Measurements from ENCODE around the gene ZSWIM3.
"Not testable (repeated sequence)": the region's sequence is repeated elsewhere in the genome, so short reads cannot be mapped to it uniquely, and the experiment has no call there.

ZSWIM3 gene

GRCh38 chr20:45860560-45861220 is 3.3 kb downstream of the ZSWIM3 start:
- no peak for DNase-seq (ENCODE audit: low read depth in 2 of 2)

DNA sequence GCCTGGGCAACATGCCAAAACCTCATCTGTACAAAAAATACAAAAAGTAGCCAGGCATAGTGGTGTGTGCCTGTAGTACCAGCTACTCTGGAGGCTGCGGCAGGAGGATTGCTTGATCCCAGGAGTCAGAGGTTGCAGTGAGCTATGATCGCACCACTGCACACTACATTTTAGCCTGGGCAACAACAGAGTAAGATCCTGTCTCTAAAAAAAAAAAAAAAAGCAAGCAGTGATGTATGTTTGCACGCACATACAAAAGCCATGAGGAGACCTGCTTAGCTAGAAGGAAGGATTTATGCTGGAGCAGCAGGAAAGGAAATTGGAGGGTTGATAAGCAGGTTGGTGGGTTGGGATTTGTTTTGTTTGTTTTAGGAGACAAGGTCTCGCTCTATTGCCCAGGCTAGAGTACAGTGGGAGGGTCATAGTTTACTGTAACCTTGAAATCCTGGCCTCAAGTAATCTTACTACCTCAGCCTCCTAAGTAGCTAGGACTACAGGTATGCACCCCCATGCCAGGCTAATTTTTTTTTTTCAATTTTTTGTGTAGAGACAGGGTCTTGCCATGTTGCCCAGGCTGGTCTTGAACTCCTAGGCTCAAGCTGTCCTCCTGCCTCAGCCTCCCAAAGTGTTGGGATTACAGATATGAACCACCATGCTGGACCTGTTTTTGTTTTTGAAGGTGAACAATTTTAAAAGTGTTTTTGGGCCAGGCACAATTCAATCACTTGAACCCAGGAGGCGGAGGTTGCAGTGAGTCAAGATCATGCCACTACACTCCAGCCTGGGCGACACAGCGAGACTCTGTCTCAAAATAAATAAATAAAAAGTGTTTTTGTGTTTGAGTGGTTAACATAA is 4.0 kb downstream of the ZSWIM3 start:
- no peak for DNase-seq (ENCODE audit: low read depth in 2 of 2)

GRCh38 chr20:45863543-45864470 is 6.4 kb downstream of the ZSWIM3 start:
- DNase-seq (ENCODE audit: low read depth in 2 of 2), result no peak

DNA sequence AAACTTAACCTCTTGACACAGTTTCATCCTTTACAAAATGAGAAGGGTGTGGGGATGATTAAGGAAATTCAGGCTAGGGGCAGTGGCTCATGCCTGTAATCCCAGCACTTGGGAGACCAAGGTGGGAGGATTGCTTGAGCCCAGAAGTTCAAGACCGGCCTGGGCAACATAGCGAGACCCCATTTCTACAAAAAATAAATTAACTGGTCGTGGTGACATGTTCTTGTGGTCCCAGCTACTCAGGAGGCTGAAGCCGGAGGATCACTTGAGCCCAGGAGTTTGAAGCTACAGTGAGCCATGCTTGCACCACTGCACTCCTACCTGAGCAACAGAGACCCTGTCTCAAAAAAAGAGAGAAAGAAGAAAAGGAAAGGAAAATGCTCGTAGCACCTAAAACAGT is 9.0 kb downstream of the ZSWIM3 start:
- DNase-seq (ENCODE audit: low read depth in 2 of 2), result no peak

- DNase-seq (ENCODE audit: low read depth in 2 of 2), result no peak
Observed at GRCh38 chr20:45867136-45867818, 9.9 kb downstream of the ZSWIM3 start.

DNA sequence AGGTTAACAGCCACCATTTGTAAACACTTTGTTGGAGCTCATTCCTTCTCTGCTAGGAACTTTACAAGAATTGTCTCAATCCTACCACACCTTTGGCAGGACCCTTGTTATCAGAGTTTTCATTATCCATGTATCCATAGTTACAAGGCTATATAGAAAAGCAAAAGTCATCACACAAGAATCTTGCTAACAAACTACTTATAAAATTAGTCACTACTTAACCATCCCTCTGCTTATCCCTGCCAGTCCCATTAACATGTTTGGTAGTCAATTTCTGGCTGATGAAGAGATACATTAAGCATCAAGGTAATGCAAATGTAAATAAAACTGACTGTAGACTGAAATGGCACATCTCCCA is 10.4 kb downstream of the ZSWIM3 start:
- DNase-seq (ENCODE audit: low read depth in 2 of 2), result no peak

- no peak for DNase-seq (ENCODE audit: low read depth in 2 of 2)
Observed at GRCh38 chr20:45872626-45873025, 15.2 kb downstream of the ZSWIM3 start.

- no peak for DNase-seq (ENCODE audit: low read depth in 2 of 2)
Observed at GRCh38 chr20:45873409-45874103, 16.1 kb downstream of the ZSWIM3 start.

DNA sequence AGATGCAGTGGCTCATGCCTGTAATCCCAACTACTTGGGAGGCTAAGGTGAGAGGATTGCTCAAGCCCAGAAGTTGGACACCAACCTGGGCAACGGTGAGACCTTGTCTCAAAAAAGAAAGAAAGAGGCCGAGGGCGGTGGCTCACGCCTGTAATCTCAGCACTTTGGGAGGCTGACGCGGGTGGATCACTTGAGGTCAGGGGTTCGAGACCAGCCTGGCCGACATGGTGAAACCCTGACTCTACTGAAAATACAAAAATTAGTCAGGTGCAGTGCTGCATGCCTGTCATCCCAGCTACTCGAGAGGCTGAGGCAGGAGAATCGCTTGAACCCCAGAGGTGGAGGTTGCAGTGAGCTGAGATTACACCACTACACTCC is 16.7 kb downstream of the ZSWIM3 start:
- not testable (repeated sequence) for DNase-seq (ENCODE audit: low read depth in 2 of 2)

DNA sequence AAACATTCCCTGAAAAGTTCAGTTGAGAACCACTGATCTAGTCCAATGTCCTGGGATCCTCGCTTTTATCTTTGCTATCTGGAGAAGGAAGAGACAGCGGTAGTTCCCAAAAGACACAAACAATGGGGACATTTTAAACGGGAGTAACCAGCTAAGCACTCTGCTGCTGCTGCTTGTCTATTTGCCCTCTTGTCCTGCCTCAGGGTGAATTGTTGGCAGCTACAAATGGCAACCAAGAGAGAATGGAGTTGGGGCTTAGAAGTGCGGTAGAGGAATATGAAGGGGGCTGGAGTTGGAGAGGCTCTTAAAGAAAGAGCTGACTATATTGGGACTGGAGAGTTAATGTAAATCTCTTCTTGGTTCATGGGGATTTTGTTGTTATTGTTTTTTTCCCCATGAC is 17.2 kb downstream of the ZSWIM3 start:
- no peak for DNase-seq (ENCODE audit: low read depth in 2 of 2)

DNA sequence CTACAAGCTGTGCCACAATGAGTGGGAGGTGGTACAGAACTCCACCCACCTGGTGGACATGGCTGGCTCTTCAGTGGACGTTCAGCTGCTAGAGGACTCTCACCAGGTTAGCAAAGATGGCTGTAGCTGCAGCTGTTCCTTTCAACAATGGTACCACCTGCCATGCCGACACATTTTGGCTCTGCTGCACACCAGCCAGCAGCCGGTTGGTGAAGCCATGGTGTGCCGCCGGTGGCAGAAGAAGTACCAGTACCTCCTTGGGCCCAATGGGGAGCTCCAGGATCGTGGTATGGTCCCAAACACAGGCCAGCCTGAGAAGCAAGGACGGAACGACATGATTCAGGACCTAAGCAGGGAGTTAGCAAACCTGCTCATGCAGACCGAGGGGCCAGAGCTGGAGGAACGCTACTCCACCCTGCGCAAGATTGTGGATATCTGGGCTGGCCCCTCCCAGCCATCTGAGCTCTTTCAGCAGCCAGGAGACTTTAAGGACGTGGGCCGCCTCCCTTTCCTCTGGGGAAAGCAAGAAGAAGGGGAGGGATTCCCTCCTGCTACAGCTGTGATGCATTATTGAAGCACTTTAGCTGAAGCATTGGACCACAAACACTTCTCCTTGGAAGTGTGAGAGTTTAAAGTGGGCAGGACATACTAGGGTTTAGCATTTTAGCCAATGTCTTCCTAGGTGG is 20.8 kb downstream of the ZSWIM3 start:
- DNase-seq (ENCODE audit: low read depth in 2 of 2), result no peak

GRCh38 chr20:45880988-45881788 is 23.8 kb downstream of the ZSWIM3 start, which contains the start of gene ZSWIM1:
TSS of gene ZSWIM1 (plus strand) at chr20:45881227. CDS start at chr20:45882593, 1,366 bp downstream.
- peak; percentile 98 to 99 for DNase-seq (ENCODE audit: low read depth in 2 of 2)

- no peak for DNase-seq (ENCODE audit: low read depth in 2 of 2)
Observed at GRCh38 chr20:45882469-45883099, 25.2 kb downstream of the ZSWIM3 start.

GRCh38 chr20:45883100-45883469 is 25.7 kb downstream of the ZSWIM3 start:
- no peak for DNase-seq (ENCODE audit: low read depth in 2 of 2)

GRCh38 chr20:45886590-45887345 is 29.4 kb downstream of the ZSWIM3 start:
- no peak for DNase-seq (ENCODE audit: low read depth in 2 of 2)

GRCh38 chr20:45887346-45887715 is 29.9 kb downstream of the ZSWIM3 start, which contains the start of gene SPATA25:
TSS of gene SPATA25 (minus strand) at chr20:45887622. CDS start at chr20:45887590, 32 bp downstream.
- DNase-seq (ENCODE audit: low read depth in 2 of 2), result no peak

DNA sequence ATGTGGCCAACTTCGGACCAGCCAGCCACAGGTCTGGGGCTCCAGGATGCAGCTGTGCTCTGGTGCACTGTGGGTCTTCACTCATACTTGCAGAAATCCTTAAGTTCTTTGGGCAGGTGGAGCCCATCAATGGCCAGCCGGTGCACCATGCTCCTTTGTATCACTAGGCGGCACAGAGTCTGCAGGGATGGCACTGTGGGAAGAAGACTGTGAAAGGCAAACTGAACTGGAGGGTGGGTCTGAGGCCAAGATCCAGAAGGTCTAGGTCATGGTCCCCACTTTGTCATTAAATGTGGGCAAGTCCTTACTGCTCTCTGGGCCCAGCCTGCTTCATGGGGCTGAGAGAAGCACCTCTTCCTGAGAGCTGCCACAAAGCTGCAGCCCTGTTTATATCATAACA is 31.3 kb downstream of the ZSWIM3 start:
- no peak for DNase-seq (ENCODE audit: low read depth in 2 of 2)
